ENCODE measurements around the gene UBE2L6. TPM values are rescaled to one million over a fixed set of nuclear protein-coding genes. Genes with fewer than 3 reads are reported as not detected.

The UBE2L6 gene
- total and polyA plus RNA-seq, 4 donors = 18.6 to 97.2 (median 65.1) TPM

- TF ChIP-seq CTCF (IDR thresholded peaks at IDR 0.05; ENCODE audit: low read depth, low read length, missing input control) (no peak), RAD21 (IDR thresholded peaks at IDR 0.05) (no peak), SP1 (IDR thresholded peaks at IDR 0.05) (no peak), NR2F2 (IDR thresholded peaks at IDR 0.05) (no peak), FOXA1 (IDR thresholded peaks at IDR 0.05) (no peak)
Measured at GRCh38 chr11:57544566-57544965, 22.9 kb downstream of the UBE2L6 start (continued).

- 82% methylated on average over 6 of the region's 6 CpGs for WGBS
- no peaks in the 10 kb centered on the region for H3K4me1 ChIP-seq (ENCODE audit: control insufficient read depth in 4 of 4, insufficient read depth in 4 of 4, low read length in 3 of 4)
- TF ChIP-seq FOXA1 (IDR thresholded peaks at IDR 0.05) (no peak), REST (IDR thresholded peaks at IDR 0.05) (no peak), YY1 (IDR thresholded peaks at IDR 0.05) (no peak), EGR1 (IDR thresholded peaks at IDR 0.05; ENCODE audit: low read depth in 2 of 2) (no peak), FOXA2 (IDR thresholded peaks at IDR 0.05) (no peak), RXRA (IDR thresholded peaks at IDR 0.05) (no peak), NR2F2 (IDR thresholded peaks at IDR 0.05) (no peak), HNF4A (conservative IDR thresholded peaks at IDR 0.05) (no peak), HNF4G (IDR thresholded peaks at IDR 0.05) (no peak)
- H3K9ac ChIP-seq (ENCODE audit: low read depth in 1 of 2, low read length in 2 of 2) = no peak overlapping the region
- no peaks in the 10 kb centered on the region for H3K27me3 ChIP-seq (ENCODE audit: control insufficient read depth in 4 of 4, insufficient read depth in 4 of 4, low read length in 3 of 4)
- no peak overlapping the region for H3K27ac ChIP-seq (ENCODE audit: low read depth in 1 of 2, low read length in 2 of 2)
- DNase-seq (ENCODE audit: low spot score) = no peak
- H3K9me3 ChIP-seq (ENCODE audit: control insufficient read depth in 4 of 4, low read length in 3 of 4) = no peaks in the 10 kb centered on the region
- no peak overlapping the region for H3K4me3 ChIP-seq (ENCODE audit: low read depth in 1 of 3, low read length in 3 of 3)
- H3K36me3 ChIP-seq (ENCODE audit: control insufficient read depth in 4 of 4, insufficient read depth in 3 of 4, low read depth in 1 of 4, low read length in 3 of 4) = peaks cover 0 to 4% (median 1%) of the 10 kb centered on the region in 4 donors
Measured at GRCh38 chr11:57543593-57543992, 23.9 kb downstream of the UBE2L6 start.

- no peak for DNase-seq (ENCODE audit: low spot score)
- Histone ChIP-seq H3K36me3 (ENCODE audit: control insufficient read depth in 4 of 4, insufficient read depth in 3 of 4, low read depth in 1 of 4, low read length in 3 of 4) (peaks cover 0 to 2% (median 0%) of the 10 kb centered on the region in 4 donors), H3K27ac (ENCODE audit: low read depth in 1 of 2, low read length in 2 of 2) (no peak overlapping the region), H3K9ac (ENCODE audit: low read depth in 1 of 2, low read length in 2 of 2) (no peak overlapping the region), H3K27me3 (ENCODE audit: control insufficient read depth in 4 of 4, insufficient read depth in 4 of 4, low read length in 3 of 4) (no peaks in the 10 kb centered on the region), H3K9me3 (ENCODE audit: control insufficient read depth in 4 of 4, low read length in 3 of 4) (no peaks in the 10 kb centered on the region), H3K4me1 (ENCODE audit: control insufficient read depth in 4 of 4, insufficient read depth in 4 of 4, low read length in 3 of 4) (no peaks in the 10 kb centered on the region), H3K4me3 (ENCODE audit: low read depth in 1 of 3, low read length in 3 of 3) (no peak overlapping the region)
- TF ChIP-seq YY1 (IDR thresholded peaks at IDR 0.05) = no peak
- WGBS = 87% methylated on average over 4 of the region's 4 CpGs
Measured at GRCh38 chr11:57542582-57542981, 24.9 kb downstream of the UBE2L6 start.

- WGBS = 91% methylated on average over 5 of the region's 5 CpGs
- no peak overlapping the region for H3K27ac ChIP-seq (ENCODE audit: low read depth in 1 of 2, low read length in 2 of 2)
- TF ChIP-seq GABPA (IDR thresholded peaks at IDR 0.05 in 1 of 2, conservative IDR thresholded peaks at IDR 0.05 in 1 of 2) (no peak), CTCF (IDR thresholded peaks at IDR 0.05; ENCODE audit: low read depth, low read length, missing input control) (no peak), NR2F2 (IDR thresholded peaks at IDR 0.05) (no peak), MAX (IDR thresholded peaks at IDR 0.05) (no peak), REST (IDR thresholded peaks at IDR 0.05) (no peak), SP1 (IDR thresholded peaks at IDR 0.05) (no peak), HNF4G (IDR thresholded peaks at IDR 0.05) (no peak), HNF4A (conservative IDR thresholded peaks at IDR 0.05) (no peak), JUND (IDR thresholded peaks at IDR 0.05) (no peak)
Measured at GRCh38 chr11:57541169-57541568, 26.3 kb downstream of the UBE2L6 start.

More at GRCh38 chr11:57541169-57541568, 26.3 kb downstream of the UBE2L6 start:
- H3K9me3 ChIP-seq (ENCODE audit: control insufficient read depth in 4 of 4, low read length in 3 of 4) = no peaks in the 10 kb centered on the region
- no peaks in the 10 kb centered on the region for H3K27me3 ChIP-seq (ENCODE audit: control insufficient read depth in 4 of 4, insufficient read depth in 4 of 4, low read length in 3 of 4)
- no peak for DNase-seq (ENCODE audit: low spot score)
- H3K9ac ChIP-seq (ENCODE audit: low read depth in 1 of 2, low read length in 2 of 2) = no peak overlapping the region
- H3K36me3 ChIP-seq (ENCODE audit: control insufficient read depth in 4 of 4, insufficient read depth in 3 of 4, low read depth in 1 of 4, low read length in 3 of 4) = no peaks in the 10 kb centered on the region
- H3K4me1 ChIP-seq (ENCODE audit: control insufficient read depth in 4 of 4, insufficient read depth in 4 of 4, low read length in 3 of 4) = no peaks in the 10 kb centered on the region
- no peak overlapping the region for H3K4me3 ChIP-seq (ENCODE audit: low read depth in 1 of 3, low read length in 3 of 3)

Measured in liver (tissue), 9 donors.